ENCODE results near the gene BMAL1.

BMAL1 gene

DNA sequence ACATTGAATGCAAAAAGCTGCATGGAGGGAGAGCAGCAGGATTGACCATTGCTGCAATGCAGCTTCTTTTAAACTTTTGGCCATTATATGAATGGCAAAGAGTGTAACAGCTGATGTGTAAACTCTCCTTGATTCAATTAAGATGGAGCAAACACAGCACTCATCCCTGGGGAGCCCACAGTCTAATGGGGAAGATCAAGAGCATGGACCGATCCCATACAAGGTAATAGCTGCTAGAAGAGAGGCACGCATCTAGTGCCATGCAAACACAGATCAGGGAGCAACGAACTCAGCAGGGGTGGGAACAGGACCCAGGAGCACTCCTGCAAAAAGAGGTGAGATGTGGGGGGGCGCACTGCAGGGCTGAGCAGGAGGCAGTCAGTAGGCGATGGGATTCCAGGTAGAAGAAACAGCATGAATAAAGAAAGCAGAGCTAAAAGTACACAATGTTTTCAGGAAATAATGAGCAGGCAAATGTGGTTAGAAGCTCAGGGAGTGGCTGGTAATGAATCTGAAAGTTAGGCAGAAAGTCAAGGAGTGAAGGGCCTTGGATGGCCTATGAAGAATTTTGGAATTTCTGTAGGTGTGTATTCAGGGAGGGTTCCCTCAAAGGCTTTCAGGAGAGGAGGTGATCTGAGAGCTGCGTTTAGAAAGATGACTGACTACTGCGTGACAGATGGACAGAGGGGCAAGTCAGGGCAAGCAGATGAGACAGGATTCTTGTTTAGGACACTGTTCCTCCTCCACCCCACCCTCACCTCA is 17.2 kb upstream of the BMAL1 start:
- Histone ChIP-seq H3K4me1 (ENCODE audit: control insufficient read depth, insufficient read depth, low read length, poor library complexity, severe bottlenecking) (no peaks in the 10 kb centered on the region), H3K36me3 (ENCODE audit: control insufficient read depth, insufficient read depth, low read length) (no peaks in the 10 kb centered on the region), H3K27ac (ENCODE audit: insufficient read depth, low read length, poor library complexity, severe bottlenecking) (no peak overlapping the region), H3K27me3 (replicated peaks; ENCODE audit: control insufficient read depth, insufficient read depth, low read length, poor library complexity, severe bottlenecking) (no peaks in the 10 kb centered on the region), H3K9me3 (ENCODE audit: control insufficient read depth, low read length) (no peaks in the 10 kb centered on the region), H3K4me3 (ENCODE audit: insufficient read depth, low read depth, low read length, poor library complexity, severe bottlenecking) (no peak overlapping the region)
- no peak for DNase-seq

GRCh38 chr11:13260963-13261588 is 16.5 kb upstream of the BMAL1 start:
- Histone ChIP-seq H3K36me3 (ENCODE audit: control insufficient read depth, insufficient read depth, low read length) (no peaks in the 10 kb centered on the region), H3K4me1 (ENCODE audit: control insufficient read depth, insufficient read depth, low read length, poor library complexity, severe bottlenecking) (no peaks in the 10 kb centered on the region), H3K27ac (ENCODE audit: insufficient read depth, low read length, poor library complexity, severe bottlenecking) (no peak overlapping the region), H3K27me3 (replicated peaks; ENCODE audit: control insufficient read depth, insufficient read depth, low read length, poor library complexity, severe bottlenecking) (no peaks in the 10 kb centered on the region), H3K4me3 (ENCODE audit: insufficient read depth, low read depth, low read length, poor library complexity, severe bottlenecking) (no peak overlapping the region), H3K9me3 (ENCODE audit: control insufficient read depth, low read length) (no peaks in the 10 kb centered on the region)
- no peak for DNase-seq

GRCh38 chr11:13261591-13262061 is 16.0 kb upstream of the BMAL1 start:
- H3K9me3 ChIP-seq (ENCODE audit: control insufficient read depth, low read length): no peaks in the 10 kb centered on the region
- no peak overlapping the region for H3K4me3 ChIP-seq (ENCODE audit: insufficient read depth, low read depth, low read length, poor library complexity, severe bottlenecking)
- no peak for DNase-seq
- no peaks in the 10 kb centered on the region for H3K27me3 ChIP-seq (replicated peaks; ENCODE audit: control insufficient read depth, insufficient read depth, low read length, poor library complexity, severe bottlenecking)
- no peak overlapping the region for H3K27ac ChIP-seq (ENCODE audit: insufficient read depth, low read length, poor library complexity, severe bottlenecking)
- H3K4me1 ChIP-seq (ENCODE audit: control insufficient read depth, insufficient read depth, low read length, poor library complexity, severe bottlenecking): no peaks in the 10 kb centered on the region
- no peaks in the 10 kb centered on the region for H3K36me3 ChIP-seq (ENCODE audit: control insufficient read depth, insufficient read depth, low read length)

- Histone ChIP-seq H3K27me3 (replicated peaks; ENCODE audit: control insufficient read depth, insufficient read depth, low read length, poor library complexity, severe bottlenecking) (no peaks in the 10 kb centered on the region), H3K4me3 (ENCODE audit: insufficient read depth, low read depth, low read length, poor library complexity, severe bottlenecking) (no peak overlapping the region), H3K27ac (ENCODE audit: insufficient read depth, low read length, poor library complexity, severe bottlenecking) (no peak overlapping the region), H3K9me3 (ENCODE audit: control insufficient read depth, low read length) (no peaks in the 10 kb centered on the region), H3K36me3 (ENCODE audit: control insufficient read depth, insufficient read depth, low read length) (no peaks in the 10 kb centered on the region), H3K4me1 (ENCODE audit: control insufficient read depth, insufficient read depth, low read length, poor library complexity, severe bottlenecking) (no peaks in the 10 kb centered on the region)
- DNase-seq: no peak
Observed at GRCh38 chr11:13262096-13262495, 15.5 kb upstream of the BMAL1 start.

DNA sequence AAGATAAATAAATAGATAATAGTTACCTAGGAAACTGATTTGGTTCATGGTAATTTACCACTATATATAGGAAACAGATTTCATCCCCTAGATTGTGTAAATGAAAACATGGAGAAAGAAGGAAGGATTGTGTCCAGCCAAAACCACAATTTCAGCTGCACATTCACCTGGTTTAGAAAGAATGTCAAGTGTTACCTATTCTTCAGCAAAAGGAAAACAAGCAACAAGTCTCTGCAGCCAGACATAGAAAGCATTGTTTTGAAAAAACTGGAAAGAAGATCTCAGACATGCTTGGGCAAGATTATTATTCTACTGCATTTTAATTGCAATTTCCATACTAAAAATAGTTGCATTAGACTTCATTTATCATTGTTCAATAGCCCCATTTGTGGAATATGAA is 8.8 kb upstream of the BMAL1 start:
- no peak overlapping the region for H3K27ac ChIP-seq (ENCODE audit: insufficient read depth, low read length, poor library complexity, severe bottlenecking)
- H3K9me3 ChIP-seq (ENCODE audit: control insufficient read depth, low read length): no peaks in the 10 kb centered on the region
- no peak for DNase-seq
- no peaks in the 10 kb centered on the region for H3K36me3 ChIP-seq (ENCODE audit: control insufficient read depth, insufficient read depth, low read length)
- no peaks in the 10 kb centered on the region for H3K27me3 ChIP-seq (replicated peaks; ENCODE audit: control insufficient read depth, insufficient read depth, low read length, poor library complexity, severe bottlenecking)
- H3K4me1 ChIP-seq (ENCODE audit: control insufficient read depth, insufficient read depth, low read length, poor library complexity, severe bottlenecking): no peaks in the 10 kb centered on the region
- H3K4me3 ChIP-seq (ENCODE audit: insufficient read depth, low read depth, low read length, poor library complexity, severe bottlenecking): no peak overlapping the region

GRCh38 chr11:13269775-13270174 is 7.8 kb upstream of the BMAL1 start:
- Histone ChIP-seq H3K36me3 (ENCODE audit: control insufficient read depth, insufficient read depth, low read length) (no peaks in the 10 kb centered on the region), H3K9me3 (ENCODE audit: control insufficient read depth, low read length) (no peaks in the 10 kb centered on the region), H3K4me3 (ENCODE audit: insufficient read depth, low read depth, low read length, poor library complexity, severe bottlenecking) (no peak overlapping the region), H3K27ac (ENCODE audit: insufficient read depth, low read length, poor library complexity, severe bottlenecking) (no peak overlapping the region), H3K27me3 (replicated peaks; ENCODE audit: control insufficient read depth, insufficient read depth, low read length, poor library complexity, severe bottlenecking) (no peaks in the 10 kb centered on the region), H3K4me1 (ENCODE audit: control insufficient read depth, insufficient read depth, low read length, poor library complexity, severe bottlenecking) (no peaks in the 10 kb centered on the region)
- no peak for DNase-seq

DNA sequence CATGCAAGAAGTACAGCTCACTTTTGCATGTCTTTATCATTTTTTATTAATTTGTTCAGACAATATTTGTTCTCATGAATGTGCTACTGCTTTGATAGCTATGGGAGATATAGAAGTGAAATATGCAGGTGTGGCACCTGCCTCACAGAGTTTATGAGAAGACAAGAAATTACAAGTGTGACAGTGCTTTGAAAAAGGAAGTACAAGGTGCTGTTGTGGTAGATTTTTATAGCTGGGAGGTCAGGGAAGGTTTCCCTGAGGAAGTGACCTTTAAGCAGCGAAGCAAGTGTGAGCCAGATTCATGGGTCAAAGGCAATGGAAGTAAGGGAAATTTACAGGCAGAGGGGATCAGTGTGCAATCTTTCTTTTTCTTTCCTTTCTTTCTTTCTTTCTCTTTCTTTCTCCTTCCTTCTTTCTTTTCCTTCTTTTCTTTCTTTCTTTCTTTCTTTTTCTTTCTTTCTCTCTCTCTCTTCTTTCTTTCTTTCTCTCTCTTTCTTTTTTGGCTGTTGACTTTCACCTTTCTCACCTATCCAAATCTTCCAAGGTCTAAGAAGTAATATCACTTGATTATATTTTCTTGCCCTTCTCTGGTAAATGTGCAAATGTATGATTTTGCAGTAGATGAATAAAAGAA is 6.4 kb upstream of the BMAL1 start:
- Histone ChIP-seq H3K4me3 (ENCODE audit: insufficient read depth, low read depth, low read length, poor library complexity, severe bottlenecking) (no peak overlapping the region), H3K27ac (ENCODE audit: insufficient read depth, low read length, poor library complexity, severe bottlenecking) (no peak overlapping the region), H3K9me3 (ENCODE audit: control insufficient read depth, low read length) (no peaks in the 10 kb centered on the region), H3K4me1 (ENCODE audit: control insufficient read depth, insufficient read depth, low read length, poor library complexity, severe bottlenecking) (no peaks in the 10 kb centered on the region), H3K36me3 (ENCODE audit: control insufficient read depth, insufficient read depth, low read length) (no peaks in the 10 kb centered on the region), H3K27me3 (replicated peaks; ENCODE audit: control insufficient read depth, insufficient read depth, low read length, poor library complexity, severe bottlenecking) (no peaks in the 10 kb centered on the region)
- no peak for DNase-seq

- H3K27ac ChIP-seq (ENCODE audit: insufficient read depth, low read length, poor library complexity, severe bottlenecking): peak overlapping the region; percentile 89
- H3K4me1 ChIP-seq (ENCODE audit: control insufficient read depth, insufficient read depth, low read length, poor library complexity, severe bottlenecking): peaks cover 21% of the 10 kb centered on the region
- no peak for DNase-seq
Observed at GRCh38 chr11:13276454-13276831, 1.1 kb upstream of the BMAL1 start.

DNA sequence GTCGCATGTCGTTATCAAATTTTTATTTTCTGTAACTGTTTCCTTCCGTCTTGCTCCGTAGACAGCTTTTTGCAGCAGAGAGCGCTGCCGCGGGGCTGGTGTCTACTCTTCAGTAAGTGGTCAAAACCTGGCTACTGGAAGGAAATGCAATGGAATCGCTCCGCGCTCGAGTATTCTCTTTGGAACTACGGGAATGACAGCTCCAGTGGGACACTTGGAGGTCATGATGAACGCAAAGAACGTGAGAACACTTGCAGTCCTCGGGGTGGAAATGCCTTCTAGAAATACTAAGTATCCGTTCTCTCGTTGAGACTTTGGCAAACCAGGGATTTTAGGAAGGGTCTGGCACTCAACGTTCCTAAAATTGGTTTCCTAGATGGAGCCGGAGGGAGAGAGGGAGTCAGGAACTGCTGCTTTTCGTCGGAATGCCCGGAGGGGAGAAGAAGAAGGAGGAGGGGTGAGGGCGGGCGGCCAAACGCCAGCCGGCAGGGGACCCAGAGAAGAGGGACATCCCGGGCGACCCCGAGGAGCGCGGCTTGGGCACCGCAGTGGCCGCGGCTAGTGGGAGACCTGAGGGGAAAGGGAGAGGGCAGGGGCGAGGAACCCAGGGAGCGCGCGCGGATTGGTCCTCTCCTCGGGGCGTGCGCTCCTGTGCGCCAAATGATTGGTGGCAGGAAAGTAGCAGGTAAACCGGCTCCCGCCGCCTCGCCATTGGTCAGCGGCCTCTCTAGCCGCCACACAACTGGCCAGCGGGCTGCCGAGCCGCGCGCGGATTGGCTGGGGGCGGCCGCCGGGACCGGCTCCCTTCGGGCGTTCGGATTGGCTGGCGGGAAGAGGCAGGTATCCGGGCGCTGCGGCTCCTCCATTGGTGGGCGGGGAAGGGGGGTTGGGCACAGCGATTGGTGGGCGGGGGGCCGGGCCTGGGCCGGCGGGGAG is 490 bp upstream of the BMAL1 start:
- Histone ChIP-seq H3K9me3 (ENCODE audit: control insufficient read depth, low read length) (no peaks in the 10 kb centered on the region), H3K27ac (ENCODE audit: insufficient read depth, low read length, poor library complexity, severe bottlenecking) (peak overlapping the region; percentile 89)

More at GRCh38 chr11:13276454-13276831, 1.1 kb upstream of the BMAL1 start:
- peak overlapping the region; percentile 95 for H3K4me3 ChIP-seq (ENCODE audit: insufficient read depth, low read depth, low read length, poor library complexity, severe bottlenecking)
- no peaks in the 10 kb centered on the region for H3K9me3 ChIP-seq (ENCODE audit: control insufficient read depth, low read length)
- H3K36me3 ChIP-seq (ENCODE audit: control insufficient read depth, insufficient read depth, low read length): no peaks in the 10 kb centered on the region
- no peaks in the 10 kb centered on the region for H3K27me3 ChIP-seq (replicated peaks; ENCODE audit: control insufficient read depth, insufficient read depth, low read length, poor library complexity, severe bottlenecking)

More for the DNA sequence above, 490 bp upstream of the BMAL1 start:
- H3K4me1 ChIP-seq (ENCODE audit: control insufficient read depth, insufficient read depth, low read length, poor library complexity, severe bottlenecking): peaks cover 28% of the 10 kb centered on the region
- no peaks in the 10 kb centered on the region for H3K36me3 ChIP-seq (ENCODE audit: control insufficient read depth, insufficient read depth, low read length)
- peak; percentile 95 to 98 (median 97) for DNase-seq
- no peaks in the 10 kb centered on the region for H3K27me3 ChIP-seq (replicated peaks; ENCODE audit: control insufficient read depth, insufficient read depth, low read length, poor library complexity, severe bottlenecking)
- H3K4me3 ChIP-seq (ENCODE audit: insufficient read depth, low read depth, low read length, poor library complexity, severe bottlenecking): peak overlapping the region; percentile 95

All from effector memory CD4-positive, alpha-beta T cell (primary cell).